GM18499 (cell line): ENCODE data around the gene HNRNPH1.

ENCODE experiments used
- ATAC-seq: cut with Tn5 transposase; IDR thresholded peaks from one replicate; pipeline ENCODE4 v1.9.1; 2021; ENCODE audit warnings: moderate number of reproducible peaks; ENCODE audit not compliant: insufficient read depth, unreplicated experiment

Gene HNRNPH1

GRCh38 chr5:179623906-179624741 lies 653 bp upstream of the HNRNPH1 start:
- no peak for ATAC-seq

- ATAC-seq = no peak
These were observed 1.8 kb downstream of the HNRNPH1 start for GRCh38 chr5:179621551-179622214.

DNA sequence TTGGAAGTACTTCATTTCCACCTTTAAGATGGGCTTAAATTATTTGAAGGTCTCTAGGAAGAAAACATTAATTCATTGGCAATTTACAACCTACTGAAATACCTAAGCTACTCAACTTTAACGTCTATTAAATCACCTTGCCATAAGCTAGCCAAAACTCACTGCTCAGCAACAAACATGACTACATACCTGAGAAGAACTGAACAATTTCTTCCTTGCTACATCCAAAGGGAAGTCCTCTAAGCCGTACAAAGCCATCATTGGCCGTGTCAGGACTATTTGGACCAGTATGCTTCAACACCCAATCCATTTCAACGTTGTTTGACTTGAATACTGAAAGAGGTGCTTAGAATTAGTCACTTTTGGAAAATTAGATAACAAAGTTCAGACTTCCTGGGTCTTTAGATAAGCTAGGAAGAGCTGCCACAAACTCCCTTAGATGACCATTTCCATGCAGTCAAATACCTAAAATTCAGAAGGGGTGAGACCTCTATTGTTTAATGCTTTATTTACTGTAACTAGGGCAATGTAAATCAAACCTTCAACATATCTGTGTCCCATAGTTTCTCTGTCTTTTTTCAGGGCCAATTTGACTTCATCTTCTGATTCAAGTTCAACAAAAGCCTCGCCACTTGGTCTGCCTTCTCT lies 2.6 kb downstream of the HNRNPH1 start:
- ATAC-seq = no peak

DNA sequence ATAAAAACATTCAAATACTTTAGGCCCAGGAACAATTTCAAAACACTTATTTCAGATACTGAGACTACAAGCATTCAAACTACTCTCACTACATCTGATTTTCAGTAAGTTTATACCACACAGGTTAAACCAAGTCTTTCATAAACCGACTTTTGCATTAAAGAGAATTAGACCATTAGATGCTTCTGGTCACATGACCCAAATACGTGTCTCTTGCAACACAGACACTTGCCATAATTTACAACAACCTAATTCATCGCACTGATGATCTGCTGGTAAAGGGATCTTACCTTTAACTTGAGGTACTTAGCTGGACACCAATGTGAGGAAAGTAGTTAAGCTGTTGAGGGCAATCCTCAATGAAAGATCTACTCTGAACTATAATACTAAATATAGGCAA lies 3.2 kb downstream of the HNRNPH1 start:
- no peak for ATAC-seq

DNA sequence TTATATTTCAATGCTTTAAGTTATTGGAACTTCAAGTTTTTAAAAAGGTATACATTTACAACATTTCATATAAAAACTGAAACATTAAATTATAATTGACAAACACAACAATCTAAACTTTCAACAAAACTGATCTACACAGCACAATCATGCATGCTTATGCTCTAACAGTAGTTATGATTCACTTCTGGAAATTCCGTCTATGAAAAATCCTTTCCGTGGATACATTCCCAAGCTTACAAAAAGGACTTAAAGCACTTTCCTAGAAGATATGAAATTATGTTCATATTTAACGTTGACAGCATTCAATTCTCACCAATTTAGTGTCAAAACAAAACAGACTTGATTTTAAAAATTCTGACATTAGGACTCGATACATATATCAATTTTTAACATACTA lies 3.7 kb downstream of the HNRNPH1 start:
- ATAC-seq = no peak

GRCh38 chr5:179618923-179619554 lies 4.4 kb downstream of the HNRNPH1 start:
- no peak for ATAC-seq

GRCh38 chr5:179617930-179618329 lies 5.5 kb downstream of the HNRNPH1 start:
- no peak for ATAC-seq

- ATAC-seq = no peak
These were observed 7.4 kb downstream of the HNRNPH1 start for GRCh38 chr5:179616002-179616594.

- no peak for ATAC-seq
These were observed 8.3 kb downstream of the HNRNPH1 start for GRCh38 chr5:179615203-179615602.

DNA sequence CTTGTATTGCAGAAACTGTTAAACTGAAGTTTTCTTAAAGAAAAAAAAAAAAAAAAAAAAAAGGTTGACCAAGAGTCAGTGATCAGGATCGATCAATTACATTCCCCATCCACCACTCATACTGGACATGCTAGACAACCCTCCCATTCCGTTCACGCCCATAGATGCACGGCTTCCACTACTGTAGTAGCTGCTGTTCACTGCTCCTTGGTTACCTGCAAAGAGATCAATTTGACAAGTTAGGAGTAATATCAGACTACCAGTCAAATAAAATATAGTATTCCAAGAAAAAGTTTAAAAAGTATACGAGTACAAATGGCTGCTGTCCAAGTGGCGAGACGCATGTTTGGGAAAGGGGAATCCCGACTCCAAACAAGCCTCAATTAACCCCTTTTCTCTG lies 8.7 kb downstream of the HNRNPH1 start:
- ATAC-seq = no peak

GRCh38 chr5:179613460-179614071 lies 9.9 kb downstream of the HNRNPH1 start:
- ATAC-seq = no peak

- ATAC-seq = no peak
These were observed 10.7 kb downstream of the HNRNPH1 start for GRCh38 chr5:179612577-179613459.

GRCh38 chr5:179610903-179611265 lies 12.6 kb downstream of the HNRNPH1 start:
- ATAC-seq = no peak

DNA sequence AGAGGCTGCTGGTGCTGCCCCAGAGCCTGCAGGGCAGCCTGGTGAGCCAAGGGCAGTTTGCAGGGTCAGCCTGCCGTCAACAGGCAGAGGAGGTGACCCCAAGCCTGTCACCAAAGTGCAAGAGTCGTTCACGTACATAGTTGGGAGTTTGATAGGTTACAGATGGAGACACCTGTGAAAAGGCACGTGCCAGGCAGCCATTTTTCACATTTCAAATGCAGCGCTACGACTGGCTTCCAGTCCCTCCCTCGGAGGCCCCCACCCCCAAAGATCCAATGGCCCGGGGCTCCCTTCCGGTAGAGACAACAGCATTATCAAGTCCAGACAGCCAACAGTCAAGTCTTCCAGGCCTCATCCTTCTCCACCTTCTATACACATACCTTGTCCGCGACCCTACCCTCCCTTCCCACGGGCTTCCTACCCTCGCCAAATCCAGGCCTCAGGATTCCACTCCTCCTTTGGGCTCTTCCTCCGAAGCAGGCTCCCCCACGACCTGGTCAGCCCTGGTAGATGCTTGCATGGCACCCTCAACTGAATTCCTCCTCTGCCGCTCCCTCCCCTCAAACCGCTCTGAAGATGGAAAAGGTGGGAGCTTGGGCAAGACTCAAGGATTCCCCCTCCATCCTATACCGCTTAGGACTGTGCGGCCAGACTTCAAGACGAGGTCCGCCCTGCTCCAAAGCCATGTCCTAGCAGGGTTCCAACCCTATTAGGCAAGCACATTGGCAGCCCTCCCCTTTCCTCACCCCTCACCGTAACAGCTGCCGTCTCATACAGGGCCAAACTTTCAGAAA lies 13.2 kb downstream of the HNRNPH1 start:
- no peak for ATAC-seq

GRCh38 chr5:179609834-179610108 lies 13.7 kb downstream of the HNRNPH1 start:
- no peak for ATAC-seq

DNA sequence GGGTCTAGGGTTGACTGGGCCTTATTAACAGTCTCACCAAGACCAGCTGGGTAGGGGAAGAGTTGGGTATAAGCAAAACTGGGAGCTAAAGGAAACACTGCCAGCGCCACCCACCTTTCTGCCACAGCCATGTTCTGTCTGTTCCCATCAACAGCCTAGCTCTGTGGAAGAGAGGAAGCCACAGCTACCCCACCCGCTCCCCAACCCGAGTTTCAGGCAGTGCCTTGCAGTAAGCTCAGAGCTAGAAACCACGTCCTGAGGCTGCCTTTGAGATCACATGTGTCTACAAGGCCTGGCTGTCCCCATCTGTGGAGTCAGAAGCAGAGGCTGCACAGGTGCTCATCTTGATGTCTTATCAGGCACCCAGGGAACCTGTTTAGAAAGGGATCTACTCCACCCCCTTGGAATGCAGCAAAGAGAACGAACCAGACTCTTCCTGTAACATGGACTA lies 15.3 kb downstream of the HNRNPH1 start:
- ATAC-seq = no peak

- no peak for ATAC-seq
These were observed 16.1 kb downstream of the HNRNPH1 start for GRCh38 chr5:179607160-179607931.

- no peak for ATAC-seq
These were observed 16.6 kb downstream of the HNRNPH1 start for GRCh38 chr5:179606910-179607159.
